Breast epithelium (tissue), 4 donors: ENCODE measurements around the gene DTNA. TPM values are rescaled to one million over a fixed set of nuclear protein-coding genes. Genes with fewer than 3 reads are reported as not detected.
"Not testable (repeated sequence)": the region's sequence is repeated elsewhere in the genome, so short reads cannot be mapped to it uniquely, and the experiment has no call there.

ENCODE experiments used
- DNase-seq, 2 donors: peaks; one replicate each; pipeline ENCODE4 v3.0.0-alpha.2; 2019; ENCODE audit warnings: low spot score in 2 of 2
- H3K27ac ChIP-seq, 2 donors: fragments of 200-600 bp; sonication (generic) in 1 of 2; one replicate each; pipeline ENCODE4 v1.5.1; 2016 to 2019; ENCODE audit warnings: mild to moderate bottlenecking in 1 of 2
- H3K27me3 ChIP-seq, 2 donors: fragments of 200-600 bp; sonication (generic) in 1 of 2; one replicate each; pipeline versions ENCODE4 v1.5.1 to v1.6.0; 2017 to 2019; ENCODE audit warnings: control low read depth in 1 of 2, mild to moderate bottlenecking in 1 of 2
- H3K36me3 ChIP-seq: fragments of 200-600 bp; one replicate; pipeline ENCODE4 v1.5.1; 2019
- H3K4me1 ChIP-seq, 2 donors: fragments of 200-600 bp; sonication (generic); one replicate each; pipeline ENCODE4 v1.5.1; 2016 to 2019; ENCODE audit warnings: control low read depth in 1 of 2
- H3K4me3 ChIP-seq, 3 donors: fragments of 200-600 bp; sonication (generic); 1 replicate in 2 of 3; 2 replicates in 1 of 3; pipeline ENCODE4 v1.5.1; 2016 to 2019; ENCODE audit warnings: mild to moderate bottlenecking in 3 of 3, moderate library complexity in 2 of 3
- H3K9me3 ChIP-seq, 2 donors: fragments of 200-600 bp; sonication (generic) in 1 of 2; one replicate each; pipeline ENCODE4 v1.5.1; 2016 to 2019; ENCODE audit warnings: control low read depth in 1 of 2
- CTCF ChIP-seq, 3 donors: fragments of 450-650 bp; IDR thresholded peaks; one replicate each; pipeline ENCODE4 v1.5.1; 2016 to 2017; ENCODE audit warnings: antibody characterized with exemption in 3 of 3, mild to moderate bottlenecking in 3 of 3, moderate library complexity in 3 of 3
- POLR2A ChIP-seq: fragments of 450-650 bp; IDR thresholded peaks from one replicate; pipeline ENCODE4 v1.6.1; 2016; ENCODE audit warnings: antibody characterized with exemption, mild to moderate bottlenecking, moderate library complexity
- POLR2AphosphoS5 ChIP-seq, 3 donors: sonication (generic); formaldehyde crosslinking; IDR thresholded peaks; one replicate each; pipeline ENCODE4 v1.6.1; 2017; ENCODE audit warnings: antibody characterized with exemption in 3 of 3
- intact Hi-C: fragments of 100-400 bp; cut with DNase I; formaldehyde crosslinking; loops from one replicate; pipeline ENCODE4 v1.15.1; 2023; ENCODE audit warnings: low total_unique reads
- total RNA-seq, 3 donors: library from RNA; depleted of rRNA; stranded (reverse); fragments of >200 nt; gene quantifications; one replicate each; pipeline ENCODE4 v1.1.0, GENCODE V29; 2016

The DTNA gene
- total RNA-seq, 3 donors from 2014 or later: 14.4 to 40.5 (median 17.9) TPM

- Histone ChIP-seq H3K36me3 (no peaks in the 10 kb centered on the region), H3K27me3 (no peaks in the 10 kb centered on the region), H3K27ac (peak overlapping the region; percentile 48 to 83), H3K4me1 (peaks cover 0 to 7% of the 10 kb centered on the region in 2 donors), H3K4me3 (peak overlapping the region in 2 of 3 donors; percentile 3 to 37), H3K9me3 (no peaks in the 10 kb centered on the region)
- no peak for DNase-seq
- TF ChIP-seq CTCF (IDR thresholded peaks at IDR 0.05) (no peak), POLR2A (no peak), POLR2AphosphoS5 (IDR thresholded peaks at IDR 0.05) (no peak)
- intact Hi-C loops: no loop called here
Measured at GRCh38 chr18:34710458-34710914, 388 bp downstream of the DTNA start.

- intact Hi-C loops: no loop called here
- TF ChIP-seq POLR2A (no peak), CTCF (IDR thresholded peaks at IDR 0.05) (no peak), POLR2AphosphoS5 (IDR thresholded peaks at IDR 0.05) (no peak)
- DNase-seq: no peak
- H3K9me3 ChIP-seq: no peaks in the 10 kb centered on the region
- peaks cover 0 to 7% of the 10 kb centered on the region in 2 donors for H3K4me1 ChIP-seq
- peak overlapping the region in 1 of 3 donors; percentile 3 for H3K4me3 ChIP-seq
- no peak overlapping the region for H3K27ac ChIP-seq
- H3K27me3 ChIP-seq: no peaks in the 10 kb centered on the region
- no peaks in the 10 kb centered on the region for H3K36me3 ChIP-seq
Measured at GRCh38 chr18:34710934-34711333, 836 bp downstream of the DTNA start.

- intact Hi-C loops, H3K9me3 ChIP-seq, H3K27ac ChIP-seq, H3K27me3 ChIP-seq, DNase-seq, H3K4me3 ChIP-seq, H3K4me1 ChIP-seq, H3K36me3 ChIP-seq: not testable (repeated sequence)
Measured at GRCh38 chr18:34716111-34716510, 6.0 kb downstream of the DTNA start.

GRCh38 chr18:34718610-34719009 lies 8.5 kb downstream of the DTNA start:
- H3K27me3 ChIP-seq: no peaks in the 10 kb centered on the region
- no peaks in the 10 kb centered on the region for H3K36me3 ChIP-seq
- no peak for DNase-seq
- H3K4me1 ChIP-seq: no peaks in the 10 kb centered on the region
- no peaks in the 10 kb centered on the region for H3K9me3 ChIP-seq
- TF ChIP-seq POLR2A (no peak), CTCF (IDR thresholded peaks at IDR 0.05) (no peak), POLR2AphosphoS5 (IDR thresholded peaks at IDR 0.05) (no peak)
- H3K4me3 ChIP-seq: no peak overlapping the region
- no peak overlapping the region for H3K27ac ChIP-seq
- intact Hi-C loops: no loop called here

GRCh38 chr18:34720220-34720619 lies 10.1 kb downstream of the DTNA start:
- no peak for DNase-seq
- intact Hi-C loops: no loop called here
- Histone ChIP-seq H3K27me3 (no peaks in the 10 kb centered on the region), H3K4me3 (no peak overlapping the region), H3K27ac (no peak overlapping the region), H3K4me1 (no peaks in the 10 kb centered on the region), H3K9me3 (no peaks in the 10 kb centered on the region), H3K36me3 (no peaks in the 10 kb centered on the region)
- TF ChIP-seq CTCF (IDR thresholded peaks at IDR 0.05) (no peak), POLR2A (no peak), POLR2AphosphoS5 (IDR thresholded peaks at IDR 0.05) (no peak)

GRCh38 chr18:34723143-34723542 lies 13.0 kb downstream of the DTNA start:
- Histone ChIP-seq H3K27ac (no peak overlapping the region), H3K27me3 (no peaks in the 10 kb centered on the region), H3K4me3 (no peak overlapping the region), H3K36me3 (no peaks in the 10 kb centered on the region), H3K4me1 (no peaks in the 10 kb centered on the region), H3K9me3 (no peaks in the 10 kb centered on the region)
- TF ChIP-seq POLR2A (no peak), CTCF (IDR thresholded peaks at IDR 0.05) (no peak), POLR2AphosphoS5 (IDR thresholded peaks at IDR 0.05) (no peak)
- intact Hi-C loops: no loop called here
- no peak for DNase-seq

GRCh38 chr18:34725737-34726136 lies 15.6 kb downstream of the DTNA start:
- H3K9me3 ChIP-seq, H3K27ac ChIP-seq, intact Hi-C loops, DNase-seq, H3K4me1 ChIP-seq, H3K36me3 ChIP-seq, H3K27me3 ChIP-seq, H3K4me3 ChIP-seq: not testable (repeated sequence)
